ENCODE measurements around the gene PDE11A.
"Not testable (repeated sequence)": the region's sequence is repeated elsewhere in the genome, so short reads cannot be mapped to it uniquely, and the experiment has no call there.

PDE11A gene

GRCh38 chr2:177808984-177809809, 263.4 kb downstream of the PDE11A start:
- no peak for DNase-seq

GRCh38 chr2:177806025-177806424, 266.6 kb downstream of the PDE11A start:
- no peak for DNase-seq

- DNase-seq = no peak
These were observed 273.0 kb downstream of the PDE11A start for GRCh38 chr2:177799531-177799930.

GRCh38 chr2:177797808-177798207, 274.8 kb downstream of the PDE11A start:
- DNase-seq = no peak

- DNase-seq = no peak
These were observed 275.7 kb downstream of the PDE11A start for GRCh38 chr2:177796654-177797415.

GRCh38 chr2:177796011-177796410, 276.6 kb downstream of the PDE11A start:
- no peak for DNase-seq

GRCh38 chr2:177785143-177785542, 287.4 kb downstream of the PDE11A start:
- DNase-seq = not testable (repeated sequence)

- no peak for DNase-seq
These were observed 287.9 kb downstream of the PDE11A start for GRCh38 chr2:177784745-177785067.

- peak in 1 of 2 donors; percentile 3 for DNase-seq
These were observed 288.5 kb downstream of the PDE11A start for GRCh38 chr2:177783835-177784744.

GRCh38 chr2:177783091-177783490, 289.5 kb downstream of the PDE11A start:
- DNase-seq = no peak

- no peak for DNase-seq
These were observed 290.0 kb downstream of the PDE11A start for GRCh38 chr2:177782613-177783012.

GRCh38 chr2:177778472-177778871, 294.1 kb downstream of the PDE11A start:
- DNase-seq = no peak

- peak; percentile 31 to 77 for DNase-seq
These were observed 300.0 kb downstream of the PDE11A start for GRCh38 chr2:177772529-177772928.

GRCh38 chr2:177771191-177771590, 301.4 kb downstream of the PDE11A start:
- no peak for DNase-seq

- no peak for DNase-seq
These were observed 304.8 kb downstream of the PDE11A start for GRCh38 chr2:177767768-177768167.

- no peak for DNase-seq
These were observed 306.9 kb downstream of the PDE11A start for GRCh38 chr2:177765698-177766097.

GRCh38 chr2:177763531-177764265, 308.9 kb downstream of the PDE11A start:
- peak; percentile 44 to 79 for DNase-seq

GRCh38 chr2:177759443-177759842, 313.1 kb downstream of the PDE11A start:
- DNase-seq = no peak

GRCh38 chr2:177758591-177759371, 313.8 kb downstream of the PDE11A start:
- DNase-seq = no peak

- DNase-seq = no peak
These were observed 316.2 kb downstream of the PDE11A start for GRCh38 chr2:177756336-177756735.

- DNase-seq = no peak
These were observed 318.1 kb downstream of the PDE11A start for GRCh38 chr2:177754492-177754873.

Data from inflammatory macrophage treated with lipopolysaccharide for 1 hour (primary cell).